Astrocyte (in vitro differentiated cells and primary cell): ENCODE data around the gene LRCH1.

ENCODE experiments used
- CTCF ChIP-seq: IDR thresholded peaks from 2 replicates; pipeline ENCODE4 v1.5.1; 2011; ENCODE audit warnings: low read depth, mild to moderate bottlenecking, inconsistent platforms, low read length, moderate library complexity; ENCODE audit not compliant: insufficient read depth
- EZH2 ChIP-seq: IDR thresholded peaks from 2 replicates; pipeline ENCODE4 v1.6.1; 2012; ENCODE audit warnings: mild to moderate bottlenecking, low read length, inconsistent platforms; ENCODE audit not compliant: insufficient read depth

- TF ChIP-seq EZH2: no peak
- TF ChIP-seq CTCF: no peak
Observed at GRCh38 chr13:46621133-46621532, 68.2 kb downstream of the LRCH1 start.
